ENCODE measurements around the gene ZFYVE1.

DNA sequence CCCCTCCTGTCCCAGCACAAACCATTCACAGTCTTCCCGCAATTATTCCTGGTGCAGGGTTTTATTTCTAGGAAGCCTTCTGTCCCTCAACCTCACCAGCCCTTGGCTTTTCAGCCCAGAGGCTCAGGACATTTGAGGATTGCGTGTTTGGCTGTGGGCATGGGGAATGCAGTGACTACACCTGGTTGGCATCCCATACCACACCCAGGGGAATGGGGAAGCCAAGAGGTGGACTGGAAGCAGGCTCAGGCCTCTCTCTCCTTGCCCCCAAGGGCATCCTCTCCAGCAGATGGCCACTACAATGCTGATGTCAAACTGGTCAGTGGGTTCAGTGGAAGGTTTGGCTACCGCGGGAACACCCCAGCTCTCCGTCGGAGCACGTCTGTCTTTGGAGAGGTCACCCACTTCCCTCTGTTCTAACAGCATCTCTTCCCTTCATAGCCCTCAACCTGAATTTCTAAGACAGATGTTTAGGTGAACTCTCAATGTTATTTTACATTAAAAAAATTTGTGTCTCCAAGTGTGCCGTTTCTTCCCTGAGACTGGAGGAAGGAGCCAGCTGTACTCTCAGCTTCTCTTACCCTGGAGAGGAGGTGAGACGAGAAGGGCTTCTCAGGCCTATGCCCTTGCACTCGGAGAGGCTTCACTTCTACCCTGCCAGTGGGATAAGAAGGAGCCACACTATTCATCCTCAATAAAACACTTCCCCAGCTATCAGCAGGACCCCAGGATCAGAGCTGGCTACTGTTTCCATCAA, 65.1 kb downstream of the ZFYVE1 start:
- TF ChIP-seq CTCF (IDR thresholded peaks at IDR 0.05) (no peak), POLR2A (IDR thresholded peaks at IDR 0.05) (no peak)
